LHCN-M2 (cell line): Measurements from ENCODE around the gene RPL35A. TPM values are rescaled to one million over a fixed set of nuclear protein-coding genes. Genes with fewer than 3 reads are reported as not detected.
"Not testable (repeated sequence)": the region's sequence is repeated elsewhere in the genome, so short reads cannot be mapped to it uniquely, and the experiment has no call there.

Experiments used
- DNase-seq: peaks from one replicate; pipeline ENCODE4 v3.0.0-alpha.2; 2012; ENCODE audit warnings: low read depth
- total RNA-seq: library from RNA; depleted of rRNA; stranded (reverse); fragments of >200 nt; gene quantifications from 2 replicates; pipeline ENCODE4 v1.2.3, GENCODE V29; 2014

The RPL35A gene
- total RNA-seq, 1 experiment from 2014 or later: 692 TPM

DNA sequence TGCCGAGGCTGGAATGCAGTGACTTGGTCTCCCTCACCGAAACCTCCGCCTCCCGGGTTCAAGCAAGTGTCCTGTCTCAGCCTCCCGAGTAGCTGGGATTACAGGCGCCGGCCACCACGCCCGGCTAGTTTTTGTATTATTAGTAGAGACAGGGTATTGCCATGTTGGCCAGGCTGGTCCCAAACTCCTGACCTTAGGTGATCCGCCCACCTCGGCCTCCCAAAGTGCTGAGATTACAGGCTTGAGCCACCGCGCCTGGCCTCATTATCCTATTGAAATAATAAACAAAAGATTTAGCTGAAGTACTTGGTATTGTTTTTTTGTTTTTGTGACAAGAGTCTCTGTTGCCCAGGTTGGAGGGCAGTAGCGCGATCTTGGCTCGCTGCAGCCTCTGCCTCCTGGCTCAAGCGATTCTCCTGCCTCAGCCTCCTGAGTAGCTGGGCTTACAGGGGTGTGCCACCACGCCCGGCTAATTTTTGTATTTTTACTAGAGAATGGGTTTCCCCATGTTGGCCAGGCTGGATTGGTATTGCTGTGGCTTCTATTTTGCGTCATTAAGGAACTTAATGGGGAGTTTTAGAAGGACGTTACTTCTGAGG, 1.5 kb downstream of the RPL35A start:
- DNase-seq: no peak

DNA sequence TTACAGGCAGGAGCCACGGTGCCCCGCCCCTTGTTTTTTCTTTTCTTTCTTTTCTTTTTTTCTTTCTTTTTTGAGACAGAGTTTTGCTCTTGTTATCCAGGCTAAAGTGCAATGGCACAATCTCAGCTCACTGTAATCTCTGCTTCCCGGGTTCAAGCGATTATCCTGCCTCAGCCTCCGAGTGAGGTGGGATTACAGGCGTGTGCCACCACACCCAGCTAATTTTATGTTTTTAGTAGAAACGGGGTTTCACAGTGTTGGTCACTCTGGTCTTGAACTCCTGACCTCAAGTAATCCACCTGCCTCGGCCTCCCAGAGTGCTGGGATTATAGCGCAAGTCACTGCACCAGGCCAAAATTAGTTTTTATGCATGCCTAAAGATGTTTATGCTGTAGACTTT, 2.5 kb downstream of the RPL35A start:
- no peak for DNase-seq

DNA sequence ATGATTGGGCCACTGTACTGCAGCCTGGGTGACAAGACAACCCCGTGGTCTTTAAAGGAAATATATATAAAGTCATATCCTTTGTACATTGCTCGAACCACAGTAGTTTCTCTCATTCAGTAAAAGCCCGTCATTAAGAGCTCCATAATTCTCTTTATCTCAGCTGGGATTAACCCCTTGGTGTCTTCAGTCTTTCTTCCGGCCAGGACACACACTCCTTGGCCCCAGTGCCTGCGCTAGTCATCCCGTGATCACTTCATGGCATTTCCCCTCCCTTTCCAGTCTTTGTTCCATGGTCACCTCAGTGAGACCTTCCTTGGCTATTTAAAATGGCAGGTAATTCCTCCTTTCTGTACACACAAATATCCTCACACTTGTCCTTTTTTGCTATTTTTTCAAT, 3.3 kb downstream of the RPL35A start:
- DNase-seq: no peak

DNA sequence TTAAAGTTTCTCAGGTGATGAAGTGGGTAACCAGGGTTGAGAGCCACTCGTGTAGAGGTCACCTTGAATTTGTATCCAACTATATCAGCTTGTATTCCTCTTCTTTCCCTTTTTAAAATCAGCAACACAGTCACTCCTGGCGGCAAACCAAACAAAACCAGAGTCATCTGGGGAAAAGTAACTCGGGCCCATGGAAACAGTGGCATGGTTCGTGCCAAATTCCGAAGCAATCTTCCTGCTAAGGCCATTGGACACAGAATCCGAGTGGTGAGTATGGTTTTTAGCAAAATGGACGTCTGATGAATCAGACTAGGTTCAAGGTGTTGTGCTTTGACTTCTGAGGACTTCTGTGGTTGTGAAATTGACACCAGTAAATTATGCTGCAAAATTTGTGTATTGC, 3.9 kb downstream of the RPL35A start:
- DNase-seq: no peak

DNA sequence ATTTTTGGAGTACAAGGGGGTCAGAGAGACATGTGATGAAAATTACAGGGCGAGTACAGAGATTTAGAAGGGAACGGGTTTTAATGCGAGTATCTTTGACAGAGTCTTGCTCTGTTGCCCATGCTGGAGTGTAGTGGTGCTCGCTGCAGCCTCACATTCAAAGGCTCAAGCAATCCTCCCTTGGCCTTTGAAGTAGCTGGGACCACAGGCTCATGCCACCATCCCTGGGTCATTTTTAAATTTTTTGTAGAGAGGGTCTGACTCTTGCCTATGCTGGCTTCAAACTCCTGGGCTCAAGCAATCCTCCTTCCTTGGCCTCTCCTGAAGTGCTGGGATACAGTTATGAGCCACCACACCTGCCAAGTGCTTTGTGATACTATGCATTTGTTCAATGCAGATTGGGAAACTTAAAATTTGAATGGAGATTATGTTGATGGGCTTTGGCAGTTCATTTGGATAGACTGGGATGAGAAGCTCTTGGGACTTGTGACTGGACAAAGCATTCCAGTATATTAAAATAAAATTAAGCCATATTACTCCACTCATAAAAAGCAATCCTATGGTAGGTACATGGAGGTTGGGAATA, 6.0 kb downstream of the RPL35A start:
- no peak for DNase-seq

DNA sequence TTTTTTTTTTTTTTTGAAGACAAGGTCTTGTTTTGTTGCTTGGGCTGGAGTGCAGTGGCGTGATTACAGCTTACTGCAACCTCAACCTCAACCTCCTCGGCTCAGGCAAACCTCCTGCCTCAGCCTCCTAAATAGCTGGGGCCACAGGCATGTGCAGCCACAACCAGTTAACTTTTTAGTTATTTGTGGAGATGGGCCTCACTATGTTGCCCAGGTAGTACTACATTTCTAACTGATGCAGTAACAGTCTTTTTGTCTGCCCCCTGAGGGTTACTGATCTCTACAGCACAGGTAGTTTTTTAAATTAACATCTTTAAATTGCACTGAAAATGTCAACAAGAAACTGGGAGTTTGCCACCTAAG, 6.6 kb downstream of the RPL35A start:
- DNase-seq: no peak

DNA sequence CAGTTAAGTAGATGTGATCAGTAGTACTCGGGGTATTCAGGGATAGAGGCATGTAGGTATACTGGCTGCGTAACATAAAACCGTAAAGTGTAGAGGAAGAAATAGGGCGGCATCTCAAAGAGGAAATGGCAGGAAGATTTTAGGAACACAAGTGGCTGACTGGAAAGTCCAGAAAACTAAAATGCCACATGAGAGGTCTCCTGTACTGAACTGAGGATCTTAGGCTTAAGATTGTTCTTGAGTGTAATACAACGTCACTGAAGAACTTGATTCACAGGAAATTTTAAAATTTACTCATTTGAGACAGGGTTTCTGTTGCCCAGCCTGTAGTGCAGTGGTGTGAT, 7.8 kb downstream of the RPL35A start:
- no peak for DNase-seq

DNA sequence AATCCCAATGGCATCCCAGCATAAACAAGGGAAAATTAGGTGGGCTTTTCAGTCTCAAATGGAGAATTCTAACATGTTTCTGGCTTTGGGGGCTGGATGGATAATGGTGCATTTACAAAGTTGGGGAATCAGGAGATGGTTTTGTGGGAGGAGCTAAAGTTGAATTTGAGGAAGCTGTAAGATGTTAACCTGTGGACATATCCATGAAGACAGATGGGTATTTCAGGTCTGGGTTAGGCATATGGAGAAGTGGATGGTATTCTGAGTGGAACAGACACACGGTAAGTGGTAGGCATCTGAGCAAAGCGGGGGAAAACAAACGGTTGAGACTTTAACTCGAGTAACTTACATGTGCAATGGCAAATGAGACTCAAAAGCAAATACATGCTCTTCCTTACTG, 8.4 kb downstream of the RPL35A start:
- no peak for DNase-seq

DNA sequence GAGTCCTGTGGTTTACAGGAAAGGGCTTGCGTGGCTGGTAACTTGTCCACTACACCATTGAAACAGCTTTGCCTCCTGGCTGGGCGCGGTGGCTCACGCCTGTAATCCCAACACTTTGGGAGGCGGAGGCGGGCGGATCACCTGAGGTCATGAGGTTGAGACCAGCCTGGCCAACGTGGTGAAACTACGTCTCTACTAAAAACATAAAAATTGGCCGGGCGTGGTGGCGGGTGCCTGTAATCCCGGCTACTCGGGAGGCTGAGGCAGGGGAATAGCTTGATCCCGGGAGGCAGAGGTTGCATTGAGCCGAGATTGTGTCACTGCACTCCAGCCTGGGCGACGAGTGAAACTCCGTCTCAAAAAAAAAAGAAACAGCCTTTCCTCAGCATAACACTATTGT, 8.9 kb downstream of the RPL35A start:
- not testable (repeated sequence) for DNase-seq

DNA sequence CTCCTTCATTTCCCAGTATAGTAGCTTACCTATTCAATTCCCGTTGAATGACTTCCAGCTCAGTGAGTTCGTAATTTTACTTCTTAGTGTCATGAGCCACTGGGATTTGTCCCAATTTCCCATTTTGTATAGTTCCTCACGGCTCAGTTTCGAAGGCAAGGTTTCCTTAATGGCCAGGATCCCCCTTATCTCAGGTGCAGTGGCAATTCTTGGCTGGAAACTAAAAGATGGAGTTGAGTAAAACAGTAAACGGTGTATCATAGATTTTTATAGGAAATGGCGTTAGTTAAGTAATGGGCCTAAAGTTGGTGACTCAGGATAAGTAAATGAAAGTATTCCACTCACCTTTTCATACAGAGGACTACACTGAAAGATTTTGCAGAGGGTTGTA, 9.5 kb downstream of the RPL35A start:
- no peak for DNase-seq

DNA sequence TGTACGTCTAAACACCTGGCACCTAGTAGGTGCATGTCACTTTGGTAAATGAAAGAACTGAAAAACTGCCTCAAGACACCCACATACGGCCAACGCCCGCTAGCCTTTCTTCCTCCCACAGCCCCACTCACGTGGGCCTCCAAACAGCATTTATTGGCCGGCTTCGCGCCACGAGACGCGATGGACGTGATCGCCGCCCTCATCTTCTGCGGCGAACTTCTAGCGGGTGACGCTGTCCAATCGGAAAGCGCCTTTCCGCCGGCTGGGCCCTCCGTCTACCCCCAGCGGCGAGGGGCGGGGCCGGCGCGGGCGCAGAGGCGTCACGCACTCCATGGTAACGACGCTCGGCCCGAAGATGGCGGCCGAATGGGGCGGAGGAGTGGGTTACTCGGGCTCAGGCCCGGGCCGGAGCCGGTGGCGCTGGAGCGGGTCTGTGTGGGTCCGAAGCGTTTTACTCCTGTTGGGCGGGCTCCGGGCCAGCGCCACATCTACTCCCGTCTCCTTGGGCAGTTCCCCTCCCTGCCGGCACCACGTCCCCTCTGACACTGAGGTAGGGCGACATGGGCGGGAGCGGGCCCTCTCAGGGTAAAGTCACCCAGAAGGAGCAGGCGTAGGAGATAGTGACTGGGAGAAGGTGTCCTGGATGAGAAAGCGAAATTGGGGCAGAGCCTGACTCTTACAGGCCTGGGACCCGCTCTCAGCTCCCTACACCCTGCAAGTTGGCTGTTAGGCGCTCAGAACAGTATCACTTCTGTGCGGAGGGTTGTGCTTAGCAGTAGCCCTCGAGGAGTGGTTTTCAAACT, 10.1 kb downstream of the RPL35A start, which contains the start of gene LMLN:
LMLN (plus strand) TSS at position 327 of the 803 bp plus-strand sequence; CDS start at position 356, 29 bp downstream.
- DNase-seq: peak; percentile 95

DNA sequence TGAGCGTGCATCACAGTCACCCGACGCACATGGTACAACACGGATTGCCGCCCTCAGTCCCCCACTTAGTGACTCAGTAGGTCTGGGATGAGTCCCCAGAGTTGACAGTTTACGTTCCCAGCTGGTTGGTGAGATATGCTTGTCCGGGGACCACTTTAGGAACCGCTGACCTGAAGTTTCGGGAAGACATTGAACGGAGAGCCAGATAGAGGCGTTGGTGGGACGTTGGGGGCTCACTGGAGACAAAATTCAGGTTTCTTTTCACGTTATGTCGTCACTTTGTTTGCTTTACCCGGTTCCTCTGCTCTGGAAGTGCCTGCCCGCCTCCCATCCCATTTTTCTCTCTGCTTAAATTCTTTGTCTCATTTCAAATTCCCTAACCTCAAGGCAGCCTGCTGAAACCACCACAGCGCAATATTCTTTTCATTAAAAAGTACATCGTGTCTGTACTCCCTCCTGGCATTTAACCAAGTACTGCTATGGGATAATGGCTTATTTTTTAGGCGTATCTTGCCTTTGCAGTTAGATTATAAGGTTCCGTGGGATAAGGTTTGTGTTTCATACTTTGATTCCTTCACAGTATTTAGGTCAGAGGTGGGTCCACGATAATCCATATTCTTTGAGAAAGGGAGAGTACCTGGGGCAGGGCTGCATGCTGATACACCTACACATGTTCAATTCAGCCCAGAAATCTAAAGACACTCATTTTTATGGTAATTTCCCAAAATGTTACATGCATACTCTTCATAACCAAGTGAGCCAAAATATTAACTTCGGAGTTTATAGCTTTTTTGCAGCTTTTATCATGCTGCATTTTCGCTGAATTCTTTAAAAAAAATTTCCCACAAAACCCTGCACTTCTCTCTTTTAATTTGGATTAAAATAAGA, 10.9 kb downstream of the RPL35A start:
- peak; percentile 58 for DNase-seq

DNA sequence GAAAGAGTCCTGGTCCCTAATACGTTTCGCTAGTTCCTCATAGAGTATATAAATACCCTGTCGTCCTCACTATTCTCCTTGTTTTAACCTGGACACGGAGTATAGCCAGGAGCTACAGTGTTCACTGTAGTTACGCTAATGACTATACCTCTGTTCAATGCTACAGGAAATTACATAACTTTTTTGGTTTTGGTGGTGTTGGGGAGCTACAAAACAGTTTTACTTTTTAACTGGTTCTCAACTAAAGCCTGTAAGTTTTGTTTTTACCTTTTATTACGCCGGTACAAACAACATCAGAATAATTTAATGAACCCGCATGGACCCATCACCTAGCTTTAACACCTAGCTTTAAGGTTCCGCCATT, 11.6 kb downstream of the RPL35A start:
- no peak for DNase-seq

DNA sequence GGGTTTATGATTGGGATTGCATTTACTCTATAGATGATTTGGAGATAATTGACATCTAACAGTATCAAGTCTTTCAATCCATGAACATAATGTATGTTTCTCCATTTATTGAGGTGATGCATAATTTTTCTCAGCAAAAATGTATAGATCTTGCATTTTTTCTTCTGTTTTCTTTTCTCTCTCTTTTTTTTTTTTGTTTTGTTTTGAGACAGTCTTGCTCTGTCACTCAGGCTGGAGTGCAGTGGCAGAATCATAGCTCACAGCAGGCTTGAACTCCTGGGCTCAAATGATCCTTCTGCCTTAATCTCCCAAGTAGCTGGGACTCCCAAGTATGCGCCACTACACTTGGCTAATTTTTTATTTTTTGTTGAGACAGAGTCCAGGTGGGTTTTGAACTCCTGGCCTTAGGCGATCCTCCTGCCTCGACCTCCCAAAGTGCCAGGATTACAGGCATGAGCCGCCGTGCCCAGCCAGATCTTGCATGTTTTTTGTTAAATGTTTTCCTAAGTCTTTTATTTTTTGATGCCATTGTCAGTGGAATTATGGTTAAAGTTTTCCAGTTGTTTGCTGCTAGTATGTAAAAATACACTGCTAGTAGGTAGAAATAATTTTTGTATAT, 13.1 kb downstream of the RPL35A start:
- no peak for DNase-seq

DNA sequence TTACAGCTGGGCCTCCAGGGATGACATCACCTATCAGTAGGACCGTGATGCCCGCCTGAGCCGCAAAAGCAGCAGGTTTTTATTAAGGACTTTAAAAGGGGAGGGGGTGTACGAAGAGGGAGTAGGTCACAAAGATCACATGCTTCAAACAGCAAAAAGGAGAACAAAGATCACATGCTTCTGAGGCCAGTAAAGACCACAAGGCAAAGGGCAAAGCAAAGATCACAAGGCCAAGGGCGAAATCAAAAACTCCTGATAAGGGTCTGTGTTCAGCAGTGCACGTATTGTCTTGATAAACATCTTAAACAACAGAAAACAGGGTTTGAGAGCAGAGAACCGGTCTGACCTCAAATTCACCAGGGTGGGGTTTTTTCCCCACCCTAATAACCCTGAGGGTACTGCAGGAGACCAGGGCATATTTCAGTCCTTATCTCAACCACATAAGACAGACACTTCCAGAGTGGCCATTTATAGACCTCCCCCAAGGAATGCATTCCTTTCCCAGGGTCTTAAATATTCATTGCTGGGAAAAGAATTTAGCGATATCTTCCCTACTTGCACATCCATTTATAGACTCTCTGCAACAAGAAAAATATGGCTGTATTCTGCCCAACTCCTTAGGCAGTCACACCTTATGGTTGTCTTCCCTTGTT, 17.5 kb downstream of the RPL35A start:
- DNase-seq: not testable (repeated sequence)

DNA sequence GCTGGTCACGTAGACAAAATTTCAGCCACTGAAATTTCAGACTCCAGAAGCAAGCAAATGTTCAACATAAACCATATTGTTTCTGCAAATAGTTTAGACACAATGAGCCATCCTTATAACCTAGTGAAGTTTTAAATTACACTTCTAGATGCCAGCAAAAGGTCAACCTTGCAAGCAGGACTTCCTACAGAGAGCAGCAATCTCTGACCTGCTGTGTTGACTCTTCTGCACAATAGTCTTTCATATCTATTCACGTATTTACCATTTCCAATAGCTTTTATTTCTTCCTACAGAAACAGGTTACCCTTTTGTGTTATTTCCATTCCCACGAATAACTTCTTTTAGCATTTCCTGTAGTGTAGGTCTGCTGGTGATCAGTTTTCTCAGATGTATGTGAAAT, 20.6 kb downstream of the RPL35A start:
- DNase-seq: no peak

DNA sequence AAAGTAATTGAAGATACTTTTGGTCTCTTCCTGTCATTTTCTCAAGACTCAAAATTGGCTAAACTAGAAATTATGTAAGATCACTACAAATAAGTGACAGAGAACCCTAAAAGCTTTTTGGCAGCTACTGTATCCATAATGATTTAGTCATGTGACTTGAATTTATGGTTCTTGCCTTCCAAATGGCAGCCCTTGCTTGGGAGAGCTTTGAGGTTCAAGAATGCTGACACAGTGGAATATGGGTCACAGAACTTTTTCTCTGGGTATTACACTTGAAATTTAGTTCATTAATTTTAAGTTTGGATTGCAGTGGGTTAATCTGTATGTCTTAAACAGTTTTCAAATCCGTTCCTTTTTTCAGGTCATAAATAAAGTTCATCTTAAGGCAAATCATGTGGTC, 24.0 kb downstream of the RPL35A start:
- DNase-seq: no peak

DNA sequence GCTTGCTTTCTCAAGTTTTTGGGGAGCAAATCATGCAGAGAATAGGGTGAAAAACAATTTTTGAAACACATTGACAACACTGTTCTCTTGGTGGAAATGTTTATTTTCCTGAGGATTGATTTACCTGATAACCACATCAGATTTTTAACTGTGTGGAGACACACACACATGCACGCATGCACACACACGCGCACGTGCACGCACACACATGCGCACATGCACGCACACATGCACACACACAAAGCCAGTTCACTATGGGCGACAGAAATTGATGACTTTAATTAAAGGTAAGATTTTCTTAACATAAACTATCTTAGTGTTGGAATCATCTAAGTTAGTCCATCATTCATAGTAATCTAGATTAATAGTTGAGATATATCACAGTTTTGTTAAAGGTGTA, 25.3 kb downstream of the RPL35A start:
- no peak for DNase-seq

DNA sequence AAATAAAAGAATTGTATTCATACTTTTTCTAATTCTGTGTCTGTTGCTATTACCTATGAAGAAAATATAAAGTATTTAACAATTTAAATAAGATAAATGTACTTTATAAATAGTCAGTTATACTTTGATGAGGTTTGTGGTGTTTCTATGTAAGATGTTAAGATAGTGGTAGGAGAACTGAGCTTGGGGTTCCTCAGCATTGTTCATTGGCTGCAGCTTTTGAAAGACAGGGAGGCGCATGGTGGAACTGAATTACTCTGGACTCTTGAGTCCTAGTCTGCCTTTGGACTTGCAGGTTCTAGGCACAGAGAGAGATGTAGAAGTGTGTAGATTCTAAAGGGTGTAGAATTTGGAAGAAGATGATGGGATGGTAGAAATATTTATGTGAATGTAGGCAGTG, 33.1 kb downstream of the RPL35A start:
- no peak for DNase-seq

DNA sequence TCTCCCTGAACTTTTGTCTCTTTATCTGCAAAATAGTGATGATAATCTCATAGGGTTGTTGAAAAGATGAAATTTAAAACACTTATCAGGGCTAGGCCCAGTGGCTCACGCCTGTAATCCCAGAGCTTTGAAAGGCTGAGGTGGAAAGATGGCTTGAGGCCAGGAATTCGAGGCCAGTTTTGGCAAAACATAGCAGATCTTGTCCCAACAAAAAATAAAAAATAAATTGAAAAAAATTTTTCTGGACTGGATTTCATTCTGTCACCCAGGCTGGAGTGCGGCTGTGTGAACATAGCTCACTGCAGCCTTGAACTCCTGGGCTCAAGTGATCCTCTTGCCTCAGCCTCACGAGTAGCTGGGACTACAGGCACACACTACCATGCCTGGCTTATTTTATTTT, 39.7 kb downstream of the RPL35A start:
- no peak for DNase-seq

DNA sequence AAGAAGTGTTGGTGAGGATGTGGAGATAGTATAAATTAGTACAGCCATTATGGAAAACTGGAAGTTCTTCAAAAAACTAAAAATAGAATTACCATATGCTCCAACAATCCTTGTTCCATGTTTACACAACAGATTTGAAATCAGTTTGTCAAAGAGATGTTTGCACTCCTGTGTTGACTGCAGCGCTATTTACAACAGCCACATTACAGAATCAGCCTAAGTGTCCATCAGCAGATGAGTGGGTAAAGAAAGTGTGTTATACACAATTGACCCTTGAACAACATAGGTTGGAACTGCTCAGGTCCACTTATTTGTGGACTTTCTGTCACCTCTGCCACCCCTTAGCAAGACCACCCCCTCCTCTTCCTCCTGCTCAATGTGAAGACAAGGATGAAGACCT, 44.7 kb downstream of the RPL35A start:
- DNase-seq: no peak
